ENCODE results near the gene FBXL13.

DNA sequence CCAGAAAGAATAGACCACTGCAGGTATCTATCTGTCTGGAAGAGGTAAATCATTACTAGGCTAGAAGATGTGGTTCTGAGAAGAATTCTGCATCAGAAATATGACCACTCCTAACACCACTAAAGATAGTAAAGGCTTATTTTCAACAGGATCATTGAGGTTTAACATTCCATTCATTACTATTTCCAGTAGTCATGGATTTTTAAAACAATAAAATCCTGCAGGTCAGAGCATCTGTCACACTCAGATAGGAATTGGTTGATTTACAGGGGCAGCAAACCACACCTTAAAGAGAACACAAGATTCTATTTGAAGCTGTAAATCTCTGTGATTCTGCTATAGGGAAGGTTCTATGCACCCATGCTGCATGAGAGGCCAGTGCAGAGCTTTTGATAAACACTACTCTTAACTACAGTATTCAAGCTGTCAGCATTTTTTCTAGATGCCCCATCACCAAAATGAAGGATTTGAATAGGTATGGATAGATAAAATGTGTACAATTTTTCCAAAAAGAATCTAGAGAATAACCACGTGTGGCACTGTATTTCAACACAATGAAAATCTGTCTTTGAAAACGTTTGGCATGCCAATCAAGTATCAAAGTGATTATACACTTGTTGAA is 147.2 kb downstream of the FBXL13 start:
- TF ChIP-seq CTCF (IDR thresholded peaks at IDR 0.05) (no peak), POLR2AphosphoS5 (IDR thresholded peaks at IDR 0.05; ENCODE audit: low read depth, low read length) (no peak)
